Activated gamma-delta T cell treated with anti-CD3 and anti-CD28 coated beads, Interleukin-2, amount 50 U/mL, for 16 hours (primary cell): Measurements from ENCODE around the gene TPM1.
"Not testable (repeated sequence)": the region's sequence is repeated elsewhere in the genome, so short reads cannot be mapped to it uniquely, and the experiment has no call there.

Source experiments
- DNase-seq: peaks from one replicate; pipeline ENCODE4 v3.0.0-alpha.2; 2020; ENCODE audit warnings: low read depth

Gene TPM1

DNA sequence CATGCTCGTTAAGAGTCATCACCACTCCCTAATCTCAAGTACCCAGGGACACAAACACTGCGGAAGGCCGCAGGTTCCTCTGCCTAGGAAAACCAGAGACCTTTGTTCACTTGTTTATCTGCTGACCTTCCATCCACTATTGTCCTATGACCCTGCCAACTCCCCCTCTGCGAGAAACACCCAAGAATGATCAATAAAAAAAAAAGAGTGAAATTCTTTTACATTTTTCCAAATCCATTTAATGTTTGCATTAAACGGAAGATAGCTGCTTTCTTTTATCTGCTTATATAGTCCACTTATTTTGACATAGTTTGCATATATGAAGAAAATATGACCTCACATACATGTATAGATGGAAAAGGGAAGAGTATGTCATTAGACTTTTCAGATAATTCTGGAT is 57.0 kb downstream of the TPM1 start:
- not testable (repeated sequence) for DNase-seq

DNA sequence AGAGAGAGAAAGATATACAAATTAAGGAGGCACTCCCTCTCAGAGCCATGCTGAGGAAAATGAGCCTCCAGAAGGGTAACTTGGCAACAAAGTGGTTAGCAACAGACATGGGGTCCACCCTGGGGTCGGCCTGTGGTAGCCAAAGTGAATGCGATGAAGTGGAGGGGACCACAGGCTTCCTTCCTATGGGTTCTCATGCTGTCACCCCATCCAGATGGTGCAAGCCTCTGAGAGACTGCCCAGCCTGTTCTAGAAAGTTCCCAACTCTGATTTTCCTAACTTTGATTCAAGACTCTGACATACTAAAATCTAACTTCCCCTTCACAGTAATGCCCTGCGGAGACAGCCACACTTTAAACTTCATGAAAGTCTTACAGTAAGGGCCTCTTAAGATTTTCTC is 60.9 kb downstream of the TPM1 start:
- DNase-seq: no peak

DNA sequence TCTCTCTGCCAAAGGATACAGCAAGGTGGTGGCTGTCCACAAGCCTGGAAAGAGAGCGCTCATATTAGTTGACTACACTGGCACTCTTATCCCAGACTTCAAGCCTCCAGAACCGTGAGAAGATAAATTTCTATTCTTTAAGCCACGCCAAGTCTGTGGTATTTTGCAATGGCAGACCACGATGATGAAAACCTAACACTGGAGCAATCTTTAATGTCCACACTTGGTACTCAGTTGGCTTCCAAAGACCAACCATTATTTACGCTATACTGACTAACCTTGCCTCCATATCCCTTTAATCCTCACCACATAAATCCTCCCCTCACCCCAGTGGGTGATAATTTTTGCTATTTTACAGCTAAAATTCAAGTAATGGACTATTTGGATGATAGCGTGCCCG is 62.2 kb downstream of the TPM1 start:
- DNase-seq: no peak

DNA sequence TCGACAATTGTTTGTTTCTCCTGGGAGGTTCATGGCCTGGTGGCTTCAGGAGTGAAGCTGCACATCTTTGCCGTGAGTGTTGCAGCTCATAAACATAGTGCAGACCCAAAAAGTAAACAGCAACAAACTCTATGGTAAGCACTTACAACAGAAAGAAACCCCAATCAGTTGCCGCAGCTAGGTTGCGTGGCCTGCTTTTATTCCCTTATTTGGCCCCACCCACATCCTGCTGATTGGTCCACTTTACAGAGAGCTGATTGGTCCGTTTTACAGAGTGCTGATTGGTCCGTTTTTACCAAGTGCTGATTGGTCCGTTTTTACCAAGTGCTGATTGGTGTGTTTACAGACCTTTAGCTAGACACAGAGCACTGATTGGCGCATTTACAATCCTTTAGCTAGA is 62.8 kb downstream of the TPM1 start:
- DNase-seq: not testable (repeated sequence)

DNA sequence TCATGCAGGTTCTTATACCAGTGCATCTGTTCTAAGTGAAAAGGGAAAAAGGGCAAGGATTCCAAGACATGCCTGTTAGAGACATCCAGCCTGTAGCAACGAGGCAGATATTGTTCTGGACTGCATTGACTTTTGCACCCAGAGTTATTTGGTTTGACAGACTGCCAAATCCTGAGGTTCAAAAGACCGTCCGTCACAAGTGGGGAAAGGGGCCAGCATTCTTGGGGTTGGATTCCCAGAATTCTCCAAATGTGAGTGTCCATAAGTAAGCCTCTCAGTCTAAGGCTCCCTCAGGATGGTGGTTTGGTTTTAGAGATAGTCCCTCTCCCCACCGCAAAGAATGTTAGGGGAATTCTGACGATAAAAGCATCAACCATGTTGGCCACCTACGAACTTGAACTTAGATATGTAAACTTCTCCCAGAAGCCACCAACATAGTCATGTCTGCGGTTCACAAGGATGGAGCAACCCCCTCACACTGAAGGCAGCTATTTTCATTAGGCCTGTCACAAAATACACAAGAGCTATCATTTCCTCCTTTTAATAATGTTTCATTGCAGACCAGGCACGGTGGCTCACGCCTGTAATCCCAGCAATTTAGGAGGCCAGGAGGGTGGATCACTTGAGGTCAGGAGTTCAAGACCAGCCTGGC is 65.5 kb downstream of the TPM1 start:
- DNase-seq: no peak

DNA sequence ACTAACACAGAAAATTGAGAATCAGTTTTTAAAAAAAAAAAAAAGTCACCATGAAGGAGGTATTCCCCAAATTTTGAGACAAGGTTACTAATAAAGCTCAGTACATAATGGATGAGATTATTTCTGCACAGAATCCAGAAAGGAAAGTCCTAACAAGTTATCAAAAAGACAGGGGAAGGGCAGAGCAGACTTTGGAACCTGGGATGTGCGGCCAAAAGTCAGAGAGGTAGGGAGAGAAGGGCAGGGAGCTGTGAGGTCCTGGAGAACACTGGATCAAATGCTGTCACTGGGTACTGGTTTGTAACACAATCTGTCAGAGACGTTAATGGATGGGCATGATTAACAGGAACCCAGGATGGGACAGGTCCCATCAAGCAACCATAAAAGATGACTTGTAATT is 67.0 kb downstream of the TPM1 start:
- no peak for DNase-seq

DNA sequence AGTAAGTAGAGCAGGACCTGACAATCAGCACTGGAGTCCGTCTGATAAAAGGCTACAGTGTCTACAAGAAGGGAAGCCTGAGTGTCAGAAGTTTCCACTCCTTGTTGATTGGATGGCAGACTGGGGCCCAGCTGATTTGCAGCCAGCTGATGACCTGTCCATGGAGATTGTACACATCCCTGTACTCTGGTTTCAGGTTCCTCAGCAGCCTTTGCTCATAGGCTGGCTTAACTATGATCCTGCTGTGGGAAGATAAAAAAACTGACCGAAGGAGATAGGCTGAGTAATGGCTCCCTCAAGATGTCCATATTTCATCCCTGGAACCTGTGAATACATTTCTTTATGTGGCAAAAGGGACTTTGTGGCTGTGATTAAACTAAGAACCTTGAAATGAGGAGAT is 67.4 kb downstream of the TPM1 start:
- DNase-seq: no peak

- no peak for DNase-seq
Measured at GRCh38 chr15:63110428-63111026, 68.0 kb downstream of the TPM1 start.

GRCh38 chr15:63111481-63111880 is 68.9 kb downstream of the TPM1 start:
- no peak for DNase-seq

DNA sequence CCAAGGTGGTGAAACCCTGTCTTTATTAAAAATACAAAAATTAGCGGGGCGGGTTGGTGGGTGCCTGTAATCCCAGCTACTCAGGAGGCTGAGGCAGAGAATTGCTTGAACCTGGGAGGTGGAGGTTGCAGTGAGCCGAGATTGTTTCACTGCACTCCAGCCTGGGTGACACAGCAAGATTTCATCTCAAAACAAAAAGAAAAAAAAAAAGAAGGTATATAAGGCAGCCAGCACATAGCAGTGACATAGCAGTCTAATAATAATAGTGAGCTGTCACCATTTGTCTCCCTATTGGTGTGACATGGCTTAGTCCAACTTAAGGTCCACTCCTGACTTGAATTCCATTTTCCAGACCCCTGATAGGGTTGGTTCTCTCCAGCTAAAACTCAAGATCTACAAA is 70.3 kb downstream of the TPM1 start:
- no peak for DNase-seq

DNA sequence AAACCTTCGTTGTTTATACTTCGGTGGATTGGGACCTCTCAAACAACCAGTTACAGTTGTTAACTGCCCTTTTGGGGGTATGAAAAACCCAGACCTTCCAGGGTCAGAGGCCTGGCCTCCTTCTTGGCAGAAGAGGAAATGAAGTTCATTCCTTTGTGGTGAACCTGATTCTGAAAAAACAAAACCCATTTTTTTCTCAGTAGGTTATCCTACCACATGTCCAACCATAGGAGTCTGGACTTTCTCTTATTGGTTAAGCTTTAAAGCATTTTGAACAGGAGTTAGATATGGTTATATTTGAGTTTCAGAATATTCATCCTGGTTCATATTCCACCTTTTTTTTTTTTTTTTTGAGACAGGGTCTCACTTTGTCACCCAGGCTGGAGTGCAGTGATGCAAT is 71.9 kb downstream of the TPM1 start:
- DNase-seq: no peak
